MM.1S (cell line): ENCODE measurements around the gene NAE1.

Experiments used
- EZH2phosphoT487 ChIP-seq: fragments of 300-600 bp; sonication (generic); IDR thresholded peaks from 2 replicates; pipeline ENCODE4 v1.6.1; 2018; ENCODE audit warnings: antibody characterized with exemption, low read length
- TF ChIP-seq, protein P1 (sequence below): fragments of 300-600 bp; sonication (generic); IDR thresholded peaks from 2 replicates; pipeline ENCODE4 v1.5.1; 2016; ENCODE audit warnings: antibody characterized with exemption, low read length, mixed read lengths

DNA sequence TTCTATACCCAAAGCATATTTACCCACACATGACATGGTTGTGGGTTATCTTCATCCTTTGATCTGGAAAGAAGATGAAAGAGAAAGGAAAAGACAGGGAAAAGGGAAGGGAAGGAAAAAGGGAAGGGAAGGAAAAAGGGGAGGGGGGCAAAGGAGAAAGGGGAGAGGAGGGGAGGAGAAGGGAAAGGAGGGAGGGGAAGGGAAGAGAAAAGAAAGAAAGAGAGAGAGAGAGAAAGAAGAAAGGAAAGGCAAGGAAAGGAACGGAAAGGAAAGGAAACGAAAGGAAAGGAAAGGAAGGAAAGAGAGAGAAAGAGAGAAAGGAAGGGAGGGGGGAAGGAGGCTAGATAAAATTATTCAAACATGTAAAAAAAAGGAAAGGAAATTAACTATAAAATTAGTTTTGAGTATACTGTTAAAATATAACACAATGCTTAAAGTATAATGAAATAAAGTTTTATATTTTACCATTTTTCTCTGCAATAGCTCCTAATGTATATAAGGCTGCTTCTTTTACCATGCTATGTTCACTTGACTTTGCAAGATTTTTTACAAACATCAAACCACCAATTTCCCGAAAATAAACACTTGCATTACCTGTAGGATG is 40.5 kb downstream of the NAE1 start:
- no peak for TF ChIP-seq EZH2phosphoT487
- TF ChIP-seq, protein P1, sequence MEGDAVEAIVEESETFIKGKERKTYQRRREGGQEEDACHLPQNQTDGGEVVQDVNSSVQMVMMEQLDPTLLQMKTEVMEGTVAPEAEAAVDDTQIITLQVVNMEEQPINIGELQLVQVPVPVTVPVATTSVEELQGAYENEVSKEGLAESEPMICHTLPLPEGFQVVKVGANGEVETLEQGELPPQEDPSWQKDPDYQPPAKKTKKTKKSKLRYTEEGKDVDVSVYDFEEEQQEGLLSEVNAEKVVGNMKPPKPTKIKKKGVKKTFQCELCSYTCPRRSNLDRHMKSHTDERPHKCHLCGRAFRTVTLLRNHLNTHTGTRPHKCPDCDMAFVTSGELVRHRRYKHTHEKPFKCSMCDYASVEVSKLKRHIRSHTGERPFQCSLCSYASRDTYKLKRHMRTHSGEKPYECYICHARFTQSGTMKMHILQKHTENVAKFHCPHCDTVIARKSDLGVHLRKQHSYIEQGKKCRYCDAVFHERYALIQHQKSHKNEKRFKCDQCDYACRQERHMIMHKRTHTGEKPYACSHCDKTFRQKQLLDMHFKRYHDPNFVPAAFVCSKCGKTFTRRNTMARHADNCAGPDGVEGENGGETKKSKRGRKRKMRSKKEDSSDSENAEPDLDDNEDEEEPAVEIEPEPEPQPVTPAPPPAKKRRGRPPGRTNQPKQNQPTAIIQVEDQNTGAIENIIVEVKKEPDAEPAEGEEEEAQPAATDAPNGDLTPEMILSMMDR = no peak
